Neural cell (in vitro differentiated cells): ENCODE data around the gene TULP4. TPM values are rescaled to one million over a fixed set of nuclear protein-coding genes. Genes with fewer than 3 reads are reported as not detected.
"Not testable (repeated sequence)": the region's sequence is repeated elsewhere in the genome, so short reads cannot be mapped to it uniquely, and the experiment has no call there.

Experiments
- H2AFZ ChIP-seq: fragments of 200-600, 300-800 bp; sonication (generic), shearing (Covaris generic); 2 replicates; pipeline ENCODE4 v1.6.0; 2014; ENCODE audit warnings: low read depth, mild to moderate bottlenecking, antibody characterized with exemption, low read length, moderate library complexity
- H3F3A ChIP-seq: fragments of 200-600 bp; shearing (Covaris generic); 2 replicates; pipeline ENCODE4 v1.6.1; 2016; ENCODE audit warnings: mild to moderate bottlenecking, moderate library complexity, mixed read lengths, antibody characterized with exemption, low read length; ENCODE audit not compliant: insufficient read depth, poor library complexity, severe bottlenecking
- H3K27ac ChIP-seq: fragments of 200-600, 300-800 bp; sonication (generic), shearing (Covaris generic); 2 replicates; pipeline ENCODE4 v1.5.1; 2014; ENCODE audit warnings: mild to moderate bottlenecking, low read length, moderate library complexity
- H3K27me3 ChIP-seq: fragments of 300-800, 200-600 bp; sonication (generic), shearing (Covaris generic); 2 replicates; pipeline ENCODE4 v1.6.0; 2014; ENCODE audit warnings: mild to moderate bottlenecking, low read depth, low read length, moderate library complexity; ENCODE audit not compliant: insufficient read depth
- H3K36me3 ChIP-seq: fragments of 300-800, 200-600 bp; sonication (generic), shearing (Covaris generic); 2 replicates; pipeline ENCODE4 v1.5.1; 2014; ENCODE audit warnings: mild to moderate bottlenecking, antibody characterized with exemption, low read length, moderate library complexity; ENCODE audit not compliant: insufficient read depth
- H3K4me2 ChIP-seq: fragments of 300-800, 200-600 bp; sonication (generic), shearing (Covaris generic); 2 replicates; pipeline ENCODE4 v1.6.0; 2014; ENCODE audit warnings: mild to moderate bottlenecking, low read length
- H3K4me3 ChIP-seq: fragments of 300-800, 200-600 bp; sonication (generic), shearing (Covaris generic); 2 replicates; pipeline ENCODE4 v1.5.1; 2014; ENCODE audit warnings: mild to moderate bottlenecking, low read length, moderate library complexity
- H3K79me2 ChIP-seq: fragments of 200-600 bp; shearing (Covaris generic); replicated peaks from 2 replicates; pipeline ENCODE4 v1.6.0; 2014; ENCODE audit warnings: mild to moderate bottlenecking, low read length, moderate library complexity; ENCODE audit not compliant: insufficient read depth
- H3K9ac ChIP-seq: fragments of 300-800, 200-600 bp; sonication (generic), shearing (Covaris generic); 2 replicates; pipeline ENCODE4 v1.6.1; 2016; ENCODE audit warnings: mild to moderate bottlenecking, low read length, mixed read lengths
- H3K9me2 ChIP-seq: fragments of 200-600 bp; shearing (Covaris generic); 2 replicates; pipeline ENCODE4 v1.6.1; 2016; ENCODE audit warnings: mild to moderate bottlenecking, low read length, mixed read lengths; ENCODE audit not compliant: insufficient read depth
- H3K9me3 ChIP-seq: fragments of 200-600, 300-800 bp; sonication (generic), shearing (Covaris generic); 2 replicates; pipeline ENCODE4 v1.6.1; 2016; ENCODE audit warnings: mild to moderate bottlenecking, mixed run types, low read length, moderate library complexity, mixed read lengths
- H4K20me1 ChIP-seq: fragments of 200-600 bp; shearing (Covaris generic); 2 replicates; pipeline ENCODE4 v1.6.1; 2016; ENCODE audit warnings: mild to moderate bottlenecking, mixed run types; ENCODE audit not compliant: insufficient read depth
- EP300 ChIP-seq: fragments of 450-650 bp; conservative IDR thresholded peaks from 2 replicates; pipeline ENCODE4 v1.6.1; 2014; ENCODE audit warnings: antibody characterized with exemption, mild to moderate bottlenecking, moderate library complexity; ENCODE audit not compliant: poor library complexity, severe bottlenecking
- EZH2 ChIP-seq: fragments of 200-600, 300-800 bp; shearing (Covaris generic), sonication (generic); IDR thresholded peaks from 2 replicates; pipeline ENCODE4 v1.6.1; 2014; ENCODE audit warnings: antibody characterized with exemption, low read length, borderline replicate concordance, mild to moderate bottlenecking; ENCODE audit not compliant: insufficient read depth, poor library complexity, severe bottlenecking
- MXI1 ChIP-seq: fragments of 450-650 bp; conservative IDR thresholded peaks from 2 replicates; pipeline ENCODE4 v1.6.1; 2014; ENCODE audit warnings: antibody characterized with exemption, mild to moderate bottlenecking; ENCODE audit not compliant: poor library complexity, severe bottlenecking
- POLR2AphosphoS5 ChIP-seq: IDR thresholded peaks from 2 replicates; pipeline ENCODE4 v1.6.1; 2012
- RAD21 ChIP-seq: fragments of 450-650 bp; conservative IDR thresholded peaks from 2 replicates; pipeline ENCODE4 v1.6.1; 2014; ENCODE audit warnings: antibody characterized with exemption, mild to moderate bottlenecking, moderate library complexity
- SMC3 ChIP-seq: fragments of 450-650 bp; conservative IDR thresholded peaks from 2 replicates; pipeline ENCODE4 v1.6.1; 2014; ENCODE audit warnings: antibody characterized with exemption, mild to moderate bottlenecking, moderate library complexity; ENCODE audit not compliant: poor library complexity
- TAF1 ChIP-seq: IDR thresholded peaks from 2 replicates; pipeline ENCODE4 v1.6.1; 2012; ENCODE audit warnings: low read depth
- polyA plus RNA-seq: library from polyadenylated mRNA; depleted of rRNA; stranded (reverse); fragments of >200 nt; gene quantifications from 2 replicates; pipeline ENCODE4 v1.2.3, GENCODE V29; 2014
- TF ChIP-seq, protein P1 (sequence below): IDR thresholded peaks from 2 replicates; pipeline ENCODE4 v1.6.1; 2012; ENCODE audit warnings: borderline replicate concordance
- TF ChIP-seq, protein P2 (sequence below): fragments of 450-650 bp; IDR thresholded peaks from 2 replicates; pipeline ENCODE4 v1.5.1; 2014; ENCODE audit warnings: antibody characterized with exemption, mild to moderate bottlenecking, moderate library complexity; ENCODE audit not compliant: poor library complexity, severe bottlenecking

The TULP4 gene
- polyA plus RNA-seq, 1 donor from 2014 or later, result 30.6 TPM

DNA sequence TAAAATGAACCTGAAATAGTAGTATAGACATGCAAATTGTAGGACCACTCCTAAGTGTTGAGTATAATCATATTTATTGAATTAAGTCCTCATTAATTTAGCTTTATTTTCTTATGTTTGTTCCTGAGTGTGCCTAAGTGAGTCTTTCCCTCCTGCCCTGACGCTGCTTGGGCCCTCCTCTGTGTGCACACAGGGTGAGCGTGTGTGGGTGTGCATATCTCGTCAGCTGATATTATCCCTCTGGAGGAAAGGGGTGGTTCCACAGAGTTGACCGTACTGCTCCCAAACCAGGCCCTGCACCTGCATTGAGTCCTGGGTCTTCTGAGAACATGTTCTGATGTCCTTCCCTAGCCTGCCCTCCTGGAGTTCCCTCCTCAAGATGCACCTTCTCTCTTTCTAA, 28.0 kb downstream of the TULP4 start:
- H3K27ac ChIP-seq, result no peak overlapping the region
- H3K4me2 ChIP-seq, result no peak overlapping the region
- no peaks in the 10 kb centered on the region for H4K20me1 ChIP-seq
- H3K36me3 ChIP-seq, result no peaks in the 10 kb centered on the region
- TF ChIP-seq SMC3, result no peak
- TF ChIP-seq EZH2, result no peak
- TF ChIP-seq, protein P1, sequence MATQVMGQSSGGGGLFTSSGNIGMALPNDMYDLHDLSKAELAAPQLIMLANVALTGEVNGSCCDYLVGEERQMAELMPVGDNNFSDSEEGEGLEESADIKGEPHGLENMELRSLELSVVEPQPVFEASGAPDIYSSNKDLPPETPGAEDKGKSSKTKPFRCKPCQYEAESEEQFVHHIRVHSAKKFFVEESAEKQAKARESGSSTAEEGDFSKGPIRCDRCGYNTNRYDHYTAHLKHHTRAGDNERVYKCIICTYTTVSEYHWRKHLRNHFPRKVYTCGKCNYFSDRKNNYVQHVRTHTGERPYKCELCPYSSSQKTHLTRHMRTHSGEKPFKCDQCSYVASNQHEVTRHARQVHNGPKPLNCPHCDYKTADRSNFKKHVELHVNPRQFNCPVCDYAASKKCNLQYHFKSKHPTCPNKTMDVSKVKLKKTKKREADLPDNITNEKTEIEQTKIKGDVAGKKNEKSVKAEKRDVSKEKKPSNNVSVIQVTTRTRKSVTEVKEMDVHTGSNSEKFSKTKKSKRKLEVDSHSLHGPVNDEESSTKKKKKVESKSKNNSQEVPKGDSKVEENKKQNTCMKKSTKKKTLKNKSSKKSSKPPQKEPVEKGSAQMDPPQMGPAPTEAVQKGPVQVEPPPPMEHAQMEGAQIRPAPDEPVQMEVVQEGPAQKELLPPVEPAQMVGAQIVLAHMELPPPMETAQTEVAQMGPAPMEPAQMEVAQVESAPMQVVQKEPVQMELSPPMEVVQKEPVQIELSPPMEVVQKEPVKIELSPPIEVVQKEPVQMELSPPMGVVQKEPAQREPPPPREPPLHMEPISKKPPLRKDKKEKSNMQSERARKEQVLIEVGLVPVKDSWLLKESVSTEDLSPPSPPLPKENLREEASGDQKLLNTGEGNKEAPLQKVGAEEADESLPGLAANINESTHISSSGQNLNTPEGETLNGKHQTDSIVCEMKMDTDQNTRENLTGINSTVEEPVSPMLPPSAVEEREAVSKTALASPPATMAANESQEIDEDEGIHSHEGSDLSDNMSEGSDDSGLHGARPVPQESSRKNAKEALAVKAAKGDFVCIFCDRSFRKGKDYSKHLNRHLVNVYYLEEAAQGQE, result no peak
- no peak for TF ChIP-seq EP300
- no peak for TF ChIP-seq MXI1
- no peak for TF ChIP-seq POLR2AphosphoS5
- TF ChIP-seq TAF1, result no peak
- no peak for TF ChIP-seq RAD21
- TF ChIP-seq, protein P2, sequence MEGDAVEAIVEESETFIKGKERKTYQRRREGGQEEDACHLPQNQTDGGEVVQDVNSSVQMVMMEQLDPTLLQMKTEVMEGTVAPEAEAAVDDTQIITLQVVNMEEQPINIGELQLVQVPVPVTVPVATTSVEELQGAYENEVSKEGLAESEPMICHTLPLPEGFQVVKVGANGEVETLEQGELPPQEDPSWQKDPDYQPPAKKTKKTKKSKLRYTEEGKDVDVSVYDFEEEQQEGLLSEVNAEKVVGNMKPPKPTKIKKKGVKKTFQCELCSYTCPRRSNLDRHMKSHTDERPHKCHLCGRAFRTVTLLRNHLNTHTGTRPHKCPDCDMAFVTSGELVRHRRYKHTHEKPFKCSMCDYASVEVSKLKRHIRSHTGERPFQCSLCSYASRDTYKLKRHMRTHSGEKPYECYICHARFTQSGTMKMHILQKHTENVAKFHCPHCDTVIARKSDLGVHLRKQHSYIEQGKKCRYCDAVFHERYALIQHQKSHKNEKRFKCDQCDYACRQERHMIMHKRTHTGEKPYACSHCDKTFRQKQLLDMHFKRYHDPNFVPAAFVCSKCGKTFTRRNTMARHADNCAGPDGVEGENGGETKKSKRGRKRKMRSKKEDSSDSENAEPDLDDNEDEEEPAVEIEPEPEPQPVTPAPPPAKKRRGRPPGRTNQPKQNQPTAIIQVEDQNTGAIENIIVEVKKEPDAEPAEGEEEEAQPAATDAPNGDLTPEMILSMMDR, result no peak
- H3K4me3 ChIP-seq, result no peak overlapping the region
- no peak overlapping the region for H2AFZ ChIP-seq
- H3K79me2 ChIP-seq, result peaks cover 20% of the 10 kb centered on the region
- no peaks in the 10 kb centered on the region for H3K9me2 ChIP-seq
- no peaks in the 10 kb centered on the region for H3K27me3 ChIP-seq
- no peaks in the 10 kb centered on the region for H3F3A ChIP-seq
- H3K9me3 ChIP-seq, result no peaks in the 10 kb centered on the region
- H3K9ac ChIP-seq, result no peak overlapping the region

GRCh38 chr6:158344534-158344933, 32.3 kb downstream of the TULP4 start:
- Histone ChIP-seq H3K27ac (no peak overlapping the region), H3F3A (no peaks in the 10 kb centered on the region), H3K36me3 (no peaks in the 10 kb centered on the region), H3K9me3 (no peaks in the 10 kb centered on the region), H2AFZ (no peak overlapping the region), H3K4me3 (no peak overlapping the region), H3K79me2 (peaks cover 14% of the 10 kb centered on the region), H3K27me3 (no peaks in the 10 kb centered on the region), H4K20me1 (no peaks in the 10 kb centered on the region), H3K9me2 (no peaks in the 10 kb centered on the region), H3K9ac (no peak overlapping the region), H3K4me2 (no peak overlapping the region)
- TF ChIP-seq, protein P1, result no peak

DNA sequence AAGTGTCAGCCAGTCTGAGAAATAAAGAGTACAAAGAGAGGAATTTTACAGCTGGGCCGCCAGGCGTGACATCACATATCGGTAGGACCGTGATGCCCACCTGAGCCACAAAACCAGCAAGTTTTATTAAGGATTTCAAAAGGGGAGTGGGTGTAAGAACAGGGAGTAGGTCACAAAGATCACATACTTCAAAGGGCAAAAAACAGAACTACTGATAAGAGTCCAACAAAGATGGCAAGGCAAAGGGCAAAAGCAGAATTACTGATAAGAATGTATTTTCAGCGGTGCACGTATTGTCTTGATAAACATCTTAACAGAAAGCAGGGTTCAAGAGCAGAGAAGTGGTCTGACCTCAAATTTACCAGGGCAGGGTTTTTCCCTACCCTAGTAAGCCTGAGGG, 33.2 kb downstream of the TULP4 start:
- H4K20me1 ChIP-seq, H2AFZ ChIP-seq, H3K9me3 ChIP-seq: not testable (repeated sequence)

More for the DNA sequence above, 33.2 kb downstream of the TULP4 start:
- H3K4me3 ChIP-seq, H3K27ac ChIP-seq, H3K4me2 ChIP-seq, H3K27me3 ChIP-seq, H3K36me3 ChIP-seq, H3K9me2 ChIP-seq, H3K9ac ChIP-seq, H3F3A ChIP-seq: not testable (repeated sequence)
- peaks cover 14% of the 10 kb centered on the region for H3K79me2 ChIP-seq
